Left ventricle myocardium inferior (tissue), 1 donor: ENCODE results near the gene AKR1B1. TPM values are rescaled to one million over a fixed set of nuclear protein-coding genes. Genes with fewer than 3 reads are reported as not detected.

Experiments used
- DNase-seq: peaks from one replicate; pipeline ENCODE4 v3.0.0-alpha.2; 2020
- H3K27ac ChIP-seq: fragments of 200-600 bp; replicated peaks from 2 replicates; pipeline ENCODE4 v1.8.0; 2021
- H3K27me3 ChIP-seq: fragments of 200-600 bp; 2 replicates; pipeline ENCODE4 v1.8.0; 2021; ENCODE audit warnings: low read depth
- H3K36me3 ChIP-seq: fragments of 200-600 bp; 2 replicates; pipeline ENCODE4 v1.8.0; 2021
- H3K4me1 ChIP-seq: fragments of 200-600 bp; 2 replicates; pipeline ENCODE4 v1.8.0; 2021
- H3K4me3 ChIP-seq: fragments of 200-600 bp; 2 replicates; pipeline ENCODE4 v1.8.0; 2021; ENCODE audit warnings: mild to moderate bottlenecking, moderate library complexity
- H3K9me3 ChIP-seq: fragments of 200-600 bp; replicated peaks from 2 replicates; pipeline ENCODE4 v1.8.0; 2021
- CTCF ChIP-seq: fragments of 200-600 bp; IDR thresholded peaks from 2 replicates; pipeline ENCODE4 v1.8.0; 2021; ENCODE audit warnings: antibody characterized with exemption, mild to moderate bottlenecking, borderline replicate concordance
- intact Hi-C: fragments of 100-400 bp; cut with micrococcal nuclease; formaldehyde crosslinking; loops from one replicate; pipeline ENCODE4 v1.11.0; 2022
- total RNA-seq: library from RNA; stranded (reverse); fragmentation: NEBNext Ultra II Directional; extraction: Animal tissue kit (Norgen Biotek cat#: 25700); gene quantifications from one replicate; pipeline ENCODE4 v1.2.1, GENCODE V29; 2021
- donor health status: DM: no; HTN: yes; CAD: no; lungs with severe emphysema.

The AKR1B1 gene
- total RNA-seq, 1 donor from 2014 or later, result 280 TPM

DNA sequence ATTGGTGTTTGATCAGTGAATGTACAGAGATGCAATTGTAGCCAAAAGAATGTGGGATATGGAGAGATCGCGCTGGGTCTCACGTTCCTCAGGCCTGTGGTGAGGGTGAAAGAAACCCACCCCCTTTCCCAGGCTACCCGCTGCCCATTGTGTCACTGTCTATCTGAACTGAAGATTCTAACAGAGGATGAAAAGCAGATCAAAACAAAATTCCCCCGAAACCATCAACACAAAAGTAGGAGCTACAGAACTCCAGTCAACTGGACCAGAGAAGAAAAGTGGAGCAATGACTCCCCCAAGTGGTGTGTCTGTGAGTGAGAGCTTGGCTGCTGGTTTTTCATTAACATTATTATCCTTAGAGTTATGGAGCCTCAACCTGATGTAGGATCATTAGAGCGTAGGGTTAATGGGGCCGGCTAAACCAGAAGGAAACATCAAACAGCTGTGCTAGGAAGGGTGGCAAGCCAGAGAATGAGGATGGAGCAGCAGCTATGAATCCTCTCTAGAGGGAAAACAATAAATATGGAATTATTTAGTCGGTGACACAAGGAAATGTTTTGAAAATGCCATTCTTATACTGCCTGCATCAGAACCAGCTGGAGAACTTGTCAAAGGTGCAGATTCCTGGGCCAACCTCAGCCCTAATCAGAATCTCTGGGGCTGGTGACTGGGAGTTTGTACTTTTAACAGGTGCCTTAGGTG, 38.3 kb downstream of the AKR1B1 start:
- peak; percentile 68 for TF ChIP-seq CTCF
- Histone ChIP-seq H3K27me3 (peaks cover 27% of the 10 kb centered on the region), H3K4me1 (no peaks in the 10 kb centered on the region), H3K36me3 (no peaks in the 10 kb centered on the region), H3K9me3 (no peaks in the 10 kb centered on the region), H3K4me3 (no peak overlapping the region), H3K27ac (no peak overlapping the region)
- intact Hi-C loops, result no loop called here
- no peak for DNase-seq

DNA sequence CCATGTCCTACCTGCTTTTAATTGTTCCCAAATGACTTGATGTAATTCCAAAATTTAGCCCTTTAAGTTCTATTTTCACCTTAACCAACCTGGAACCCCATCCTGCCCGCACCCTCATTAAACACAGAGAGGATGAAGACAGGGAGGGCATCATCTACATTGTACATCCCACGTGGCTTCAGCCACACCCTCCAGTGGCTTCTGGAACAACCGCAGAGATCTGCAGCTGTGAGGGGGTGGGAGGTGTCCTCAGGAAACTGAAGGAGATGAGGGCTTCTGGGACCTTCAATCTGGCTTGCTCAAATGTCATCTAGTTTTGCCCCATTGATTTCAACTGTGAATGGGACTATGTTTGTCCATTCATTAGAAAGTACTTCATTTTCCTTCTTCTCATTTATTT, 39.0 kb downstream of the AKR1B1 start:
- Histone ChIP-seq H3K27me3 (peaks cover 30% of the 10 kb centered on the region), H3K9me3 (no peaks in the 10 kb centered on the region), H3K36me3 (no peaks in the 10 kb centered on the region), H3K4me3 (no peak overlapping the region), H3K4me1 (no peaks in the 10 kb centered on the region), H3K27ac (no peak overlapping the region)
- intact Hi-C loops, result no loop called here
- DNase-seq, result no peak
- no peak for TF ChIP-seq CTCF

DNA sequence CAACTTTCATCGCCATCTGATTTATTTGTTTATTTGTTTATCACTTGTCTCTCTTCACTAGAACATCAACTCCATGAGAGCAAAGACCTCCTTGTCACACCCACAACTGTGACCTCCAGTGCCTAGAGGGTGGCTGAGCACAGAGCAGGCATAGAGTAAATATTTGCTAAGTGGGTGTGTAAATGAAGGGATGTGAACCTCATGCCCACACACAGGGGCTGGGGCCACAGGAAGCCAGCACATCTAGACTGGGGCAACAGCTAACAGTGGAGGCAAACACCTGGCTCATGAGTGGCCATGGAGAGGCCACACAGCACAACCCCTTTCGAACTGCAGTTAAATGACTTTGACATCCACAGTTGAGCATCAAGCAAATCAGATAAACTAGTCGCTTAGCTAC, 39.8 kb downstream of the AKR1B1 start:
- H3K36me3 ChIP-seq, result no peaks in the 10 kb centered on the region
- no peak for TF ChIP-seq CTCF
- H3K27ac ChIP-seq, result no peak overlapping the region
- intact Hi-C loops, result no loop called here
- H3K4me3 ChIP-seq, result no peak overlapping the region
- H3K9me3 ChIP-seq, result no peaks in the 10 kb centered on the region
- no peak for DNase-seq
- no peaks in the 10 kb centered on the region for H3K4me1 ChIP-seq
- H3K27me3 ChIP-seq, result peaks cover 35% of the 10 kb centered on the region

GRCh38 chr7:134415700-134416099, 43.2 kb downstream of the AKR1B1 start:
- intact Hi-C loops, result no loop called here
- no peaks in the 10 kb centered on the region for H3K4me1 ChIP-seq
- no peak overlapping the region for H3K27ac ChIP-seq
- no peaks in the 10 kb centered on the region for H3K9me3 ChIP-seq
- no peak for DNase-seq
- no peak overlapping the region for H3K4me3 ChIP-seq
- TF ChIP-seq CTCF, result no peak
- H3K27me3 ChIP-seq, result peaks cover 30% of the 10 kb centered on the region
- H3K36me3 ChIP-seq, result no peaks in the 10 kb centered on the region

- Histone ChIP-seq H3K4me3 (no peak overlapping the region), H3K27ac (no peak overlapping the region), H3K27me3 (peaks cover 26% of the 10 kb centered on the region), H3K4me1 (no peaks in the 10 kb centered on the region), H3K36me3 (no peaks in the 10 kb centered on the region), H3K9me3 (no peaks in the 10 kb centered on the region)
- DNase-seq, result no peak
- no peak for TF ChIP-seq CTCF
- intact Hi-C loops, result no loop called here
Measured at GRCh38 chr7:134414109-134414508, 44.8 kb downstream of the AKR1B1 start.
